GM18907 (cell line): ENCODE results near the gene GSK3B.
"Not testable (repeated sequence)": the region's sequence is repeated elsewhere in the genome, so short reads cannot be mapped to it uniquely, and the experiment has no call there.

Experiments
- ATAC-seq: cut with Tn5 transposase; IDR thresholded peaks from one replicate; pipeline ENCODE4 v1.9.1; 2021; ENCODE audit warnings: mild to moderate bottlenecking, moderate library complexity; ENCODE audit not compliant: unreplicated experiment

Gene GSK3B

DNA sequence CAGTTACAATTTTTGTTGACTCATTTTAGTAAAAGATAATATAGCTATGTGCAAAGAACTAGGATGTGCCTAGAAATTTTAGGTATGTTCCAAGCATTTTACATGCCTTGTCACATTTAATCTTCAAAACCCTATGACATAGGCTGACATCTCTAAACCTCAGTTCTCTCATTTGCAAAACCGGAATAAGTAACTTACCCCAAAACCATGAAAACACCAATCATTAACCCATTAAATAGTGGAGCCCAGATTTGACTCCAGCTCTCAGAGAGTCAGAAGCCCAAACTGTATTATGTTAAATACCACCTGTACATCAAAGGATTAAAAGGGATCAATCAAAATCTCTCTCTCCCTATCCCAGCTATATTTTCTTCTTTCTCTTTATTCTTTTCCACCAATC lies 36.6 kb downstream of the GSK3B start:
- ATAC-seq: peak; percentile 89

GRCh38 chr3:120057029-120057428 lies 37.2 kb downstream of the GSK3B start:
- ATAC-seq: no peak

- not testable (repeated sequence) for ATAC-seq
These were observed 40.6 kb downstream of the GSK3B start for GRCh38 chr3:120053647-120054046.

DNA sequence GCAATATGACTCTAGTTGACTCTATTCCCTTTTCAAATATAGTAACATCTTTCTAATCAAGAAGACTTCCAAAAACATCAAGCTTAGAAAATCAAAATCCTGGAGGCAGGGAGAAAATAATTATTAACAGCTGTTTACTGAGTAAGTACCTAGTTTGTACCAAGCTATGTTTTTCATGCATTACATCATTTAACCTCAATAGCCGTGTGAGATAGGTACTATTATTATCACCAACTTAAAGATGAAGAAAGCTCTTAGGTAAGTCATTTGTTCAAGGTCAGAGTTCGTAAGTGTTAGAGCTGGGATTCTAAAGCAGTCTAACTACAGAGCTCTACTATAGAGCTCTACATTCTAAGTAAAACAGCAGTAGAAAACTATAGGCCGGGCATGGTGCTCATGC lies 41.6 kb downstream of the GSK3B start:
- ATAC-seq: peak; percentile 64

DNA sequence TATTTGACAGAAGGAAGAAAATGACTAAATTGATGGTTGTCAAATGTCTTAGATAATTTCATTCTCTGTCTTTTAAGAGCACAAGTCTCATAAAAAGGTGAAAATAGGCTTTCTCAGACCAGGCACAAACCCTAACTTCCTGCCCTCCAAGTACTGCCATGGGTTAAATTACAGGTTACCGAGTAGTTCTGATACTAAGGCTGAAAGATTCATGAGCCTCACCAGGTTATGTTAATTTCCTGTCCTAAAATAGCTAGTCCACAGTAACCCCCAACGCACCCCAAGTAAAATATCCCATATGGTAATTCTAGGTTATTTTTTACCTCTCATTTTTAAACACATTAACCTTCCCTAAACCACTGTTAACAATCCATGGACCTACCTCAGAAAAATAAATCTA lies 42.0 kb downstream of the GSK3B start:
- ATAC-seq: peak; percentile 87

DNA sequence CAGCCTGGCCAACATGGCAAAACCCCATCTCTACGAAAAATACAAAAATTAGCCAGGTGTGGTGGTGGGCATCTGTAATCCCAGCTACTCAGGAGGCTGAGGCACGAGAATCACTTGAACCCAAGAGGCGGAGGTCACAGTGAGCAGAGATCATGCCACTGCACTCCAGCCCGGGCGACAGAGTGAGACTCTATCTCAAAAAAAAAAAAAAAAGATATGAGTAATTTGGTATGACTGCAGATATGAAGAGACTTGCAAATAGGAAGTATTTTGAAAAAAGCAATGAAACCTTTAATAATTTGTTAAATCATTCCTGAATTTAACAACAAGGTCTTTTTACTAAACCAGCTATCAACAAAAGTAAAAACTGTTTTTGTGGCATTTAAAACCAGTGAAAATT lies 42.7 kb downstream of the GSK3B start:
- ATAC-seq: not testable (repeated sequence)

GRCh38 chr3:120049881-120050539 lies 44.2 kb downstream of the GSK3B start:
- no peak for ATAC-seq

GRCh38 chr3:120049072-120049471 lies 45.2 kb downstream of the GSK3B start:
- ATAC-seq: no peak

DNA sequence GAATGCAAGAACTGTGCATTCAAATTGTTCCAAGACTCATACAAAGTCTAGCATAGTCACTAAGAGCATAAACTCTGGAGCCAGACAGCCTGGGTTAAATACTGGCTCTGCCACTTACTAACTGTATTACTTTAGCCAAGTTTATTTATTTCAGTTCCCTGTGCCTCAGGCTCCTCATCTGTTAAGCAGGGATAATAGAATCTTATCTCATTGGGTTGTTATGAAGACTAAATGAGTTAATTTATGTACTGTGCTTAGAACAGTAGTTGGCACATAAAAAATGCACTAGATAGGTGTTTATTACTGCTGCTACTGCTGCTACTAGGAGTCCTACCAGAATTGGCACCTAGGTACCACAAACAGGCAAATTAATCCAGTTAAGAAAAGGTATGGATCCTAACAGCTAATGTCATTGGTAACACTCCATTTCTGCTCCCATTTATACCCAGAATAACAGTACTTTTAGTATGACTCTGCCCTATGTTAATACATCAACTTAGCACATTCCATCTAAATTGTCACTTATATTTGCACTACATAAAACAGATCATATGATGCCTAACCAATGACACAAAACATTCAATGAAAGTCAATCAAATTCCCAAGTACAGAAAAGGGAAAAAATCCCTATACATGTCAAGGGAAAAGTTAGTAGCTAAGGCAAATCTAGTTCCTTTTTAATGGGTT lies 45.7 kb downstream of the GSK3B start:
- ATAC-seq: no peak

DNA sequence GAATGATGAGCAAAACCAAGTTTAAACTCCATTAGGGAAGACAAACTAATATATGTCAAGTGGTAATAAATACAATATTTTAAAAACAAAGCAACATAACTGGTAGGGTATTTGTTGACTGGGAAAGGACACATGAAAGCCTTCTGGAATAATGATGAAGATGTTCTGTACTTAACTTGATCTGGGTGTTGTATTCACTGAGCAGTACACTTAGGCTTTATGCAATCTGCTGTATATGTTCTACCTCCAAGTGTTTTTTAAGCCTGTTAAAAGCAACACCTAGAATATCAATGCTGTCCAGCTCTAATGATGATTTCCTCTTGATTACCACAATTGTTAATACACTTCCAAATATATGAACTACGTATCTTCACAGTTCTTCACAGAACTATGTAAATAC lies 46.6 kb downstream of the GSK3B start:
- ATAC-seq: no peak

GRCh38 chr3:120040813-120041377 lies 53.4 kb downstream of the GSK3B start:
- ATAC-seq: no peak

DNA sequence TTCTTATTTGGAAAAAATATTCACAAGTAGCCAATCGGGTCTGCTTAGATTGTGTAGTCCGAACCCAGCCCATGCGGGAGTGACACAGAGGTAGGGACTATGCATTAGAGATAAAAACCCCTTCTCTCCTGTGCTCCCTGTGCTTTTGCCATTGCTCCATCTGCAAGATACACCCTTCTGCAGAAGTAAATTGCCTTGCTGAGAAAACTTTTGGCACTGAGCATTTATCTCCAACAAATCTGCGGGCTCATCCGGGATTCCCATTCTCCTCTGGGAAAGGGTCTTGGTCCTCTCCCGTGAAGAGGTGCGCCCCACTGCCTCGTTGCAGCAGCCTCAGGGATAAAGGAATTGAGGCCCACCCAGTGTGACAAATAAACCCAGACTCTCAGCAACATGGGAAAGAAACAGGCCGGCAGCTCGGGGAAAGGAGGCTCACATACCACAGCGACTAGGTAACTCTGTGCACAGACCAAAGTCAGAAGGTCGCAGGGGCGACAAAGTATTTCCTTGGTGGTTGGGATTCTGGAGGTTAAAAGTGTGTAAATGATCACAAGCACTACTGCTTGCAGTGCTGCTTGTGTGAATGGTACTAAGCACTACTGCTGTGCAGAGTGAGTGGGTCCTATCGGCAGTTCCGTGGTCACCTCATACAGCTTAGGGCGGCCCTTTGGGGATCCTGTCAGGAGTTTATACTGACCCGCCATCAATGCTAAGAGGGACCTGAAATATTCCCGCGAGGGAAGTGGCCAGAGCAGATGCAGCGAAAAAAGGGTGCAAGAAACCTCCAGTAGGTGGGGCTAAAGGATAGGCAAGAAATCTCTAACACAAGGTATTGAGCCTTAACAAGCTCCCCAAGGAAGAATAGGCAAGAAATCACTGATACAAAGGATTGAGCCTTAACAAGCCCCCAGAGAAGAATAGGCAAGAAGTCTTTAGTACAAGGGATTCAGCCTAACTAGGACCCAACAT lies 54.3 kb downstream of the GSK3B start:
- no peak for ATAC-seq

DNA sequence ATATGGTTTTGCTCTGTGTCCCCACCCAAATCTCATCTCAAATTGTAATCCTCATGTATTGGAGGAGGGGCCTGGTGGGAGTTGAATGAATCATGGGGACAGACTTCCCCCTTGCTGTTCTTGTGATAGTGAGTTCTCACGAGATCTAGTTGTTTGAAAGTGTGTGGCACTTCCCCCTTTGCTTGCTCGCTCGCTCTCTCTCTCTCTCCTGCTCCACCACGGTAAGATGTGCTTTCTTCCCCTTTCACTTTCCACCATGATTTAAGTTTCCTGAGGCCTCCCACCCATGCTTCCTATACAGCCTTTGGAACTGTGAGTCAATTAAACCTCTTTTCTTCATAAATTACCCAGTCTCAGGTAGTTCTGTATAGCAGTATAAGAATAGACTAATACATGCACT lies 60.7 kb downstream of the GSK3B start:
- no peak for ATAC-seq

GRCh38 chr3:120031561-120031960 lies 62.7 kb downstream of the GSK3B start:
- no peak for ATAC-seq

GRCh38 chr3:120029749-120030148 lies 64.5 kb downstream of the GSK3B start:
- no peak for ATAC-seq

GRCh38 chr3:120028271-120029047 lies 65.8 kb downstream of the GSK3B start:
- ATAC-seq: no peak

DNA sequence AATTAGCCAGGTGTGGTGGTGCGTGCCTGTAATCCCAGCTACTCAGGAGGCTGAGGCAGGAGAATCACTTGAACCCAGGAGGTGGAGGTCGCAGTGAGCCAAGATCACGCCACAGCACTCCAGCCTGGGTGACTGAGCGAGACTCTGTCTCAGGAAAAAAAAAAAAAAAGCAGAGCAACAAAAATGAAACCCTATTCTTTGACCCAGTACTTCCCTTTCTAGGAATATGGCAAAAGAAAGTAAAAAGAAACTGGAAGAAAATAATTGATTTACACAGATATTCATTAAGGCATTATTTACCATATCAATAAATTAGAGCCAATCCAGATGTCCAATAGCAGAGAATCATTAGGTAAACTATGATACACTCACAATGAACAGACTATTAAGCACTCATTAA lies 67.0 kb downstream of the GSK3B start:
- ATAC-seq: no peak

GRCh38 chr3:120025520-120025919 lies 68.7 kb downstream of the GSK3B start:
- no peak for ATAC-seq

DNA sequence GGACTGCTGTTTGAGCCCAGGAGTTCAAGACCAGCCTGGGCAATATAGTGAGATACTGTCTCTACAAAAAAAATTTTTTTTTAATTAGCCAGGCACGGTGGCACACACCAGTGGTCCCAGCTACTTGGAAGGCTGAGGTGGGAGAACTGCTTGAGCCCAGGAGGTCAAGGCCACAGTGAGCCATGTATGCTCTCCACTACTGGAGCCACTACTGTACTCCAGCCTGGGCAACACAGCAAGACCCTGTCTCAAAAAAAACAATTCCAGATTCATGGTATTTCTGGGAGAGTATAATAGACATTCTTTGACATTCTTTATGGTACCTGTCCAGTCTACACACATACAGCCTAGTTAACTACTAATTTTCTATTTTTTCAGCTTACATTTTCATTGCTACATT lies 70.1 kb downstream of the GSK3B start:
- ATAC-seq: no peak

DNA sequence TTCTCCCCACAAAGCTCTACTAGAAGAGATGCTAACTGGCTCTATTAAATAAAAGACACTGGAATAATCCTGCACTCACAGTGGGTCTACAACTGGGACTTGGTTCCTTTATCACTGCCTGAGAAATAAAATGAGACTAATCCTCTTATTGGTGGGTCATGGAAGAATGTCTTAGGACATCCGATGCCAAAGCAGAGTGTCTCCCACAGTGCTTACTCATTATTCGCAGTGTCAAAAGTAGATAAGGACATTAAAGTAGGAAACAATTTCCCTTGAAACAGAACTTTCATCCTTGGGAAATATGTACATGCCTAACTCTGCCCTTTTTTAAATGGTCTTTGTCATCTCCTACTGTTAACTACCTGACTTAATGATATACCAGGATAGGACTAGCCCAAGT lies 71.5 kb downstream of the GSK3B start:
- ATAC-seq: no peak

DNA sequence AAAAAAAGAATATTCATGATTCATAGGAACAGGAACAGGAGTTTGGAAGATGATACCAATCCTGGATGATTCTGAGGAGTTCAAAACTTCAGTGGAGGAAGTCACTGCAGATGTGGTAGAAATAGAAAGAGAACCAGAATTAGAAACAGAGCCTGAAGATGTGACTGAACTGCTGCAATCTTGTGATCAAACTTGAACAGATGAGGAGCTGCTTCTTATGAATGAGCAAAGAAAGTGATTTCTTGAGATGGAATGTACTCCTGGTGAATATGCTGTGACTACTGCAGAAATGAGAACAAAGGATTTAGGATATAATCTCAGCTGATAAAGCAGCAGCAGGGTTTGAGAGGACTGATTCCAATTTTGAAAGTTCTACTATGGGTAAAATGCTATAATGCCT lies 72.7 kb downstream of the GSK3B start:
- no peak for ATAC-seq
